Hepatocyte (in vitro differentiated cells): Measurements from ENCODE around the gene ADGRA1. TPM values are rescaled to one million over a fixed set of nuclear protein-coding genes. Genes with fewer than 3 reads are reported as not detected.

Source experiments
- DNase-seq: peaks from one replicate; pipeline ENCODE4 v3.0.0-alpha.2; 2016; ENCODE audit warnings: low spot score
- H2AFZ ChIP-seq: fragments of 200-600 bp; sonication (generic); 2 replicates; pipeline ENCODE4 v1.6.0; 2016; ENCODE audit warnings: antibody characterized with exemption, mild to moderate bottlenecking
- H3K27ac ChIP-seq: fragments of 200-600 bp; sonication (generic); 2 replicates; pipeline ENCODE4 v1.5.1; 2016; ENCODE audit warnings: mild to moderate bottlenecking
- H3K27me3 ChIP-seq: fragments of 200-600 bp; sonication (generic); 2 replicates; pipeline ENCODE4 v1.6.1; 2016
- H3K36me3 ChIP-seq: fragments of 200-600 bp; sonication (generic); replicated peaks from 2 replicates; pipeline ENCODE4 v1.5.1; 2016; ENCODE audit warnings: low read depth; ENCODE audit not compliant: insufficient read depth
- H3K4me1 ChIP-seq: fragments of 200-600 bp; sonication (generic); 2 replicates; pipeline ENCODE4 v1.5.1; 2016; ENCODE audit warnings: mild to moderate bottlenecking, moderate library complexity; ENCODE audit not compliant: insufficient read depth
- H3K4me2 ChIP-seq: fragments of 200-600 bp; sonication (generic); 2 replicates; pipeline ENCODE4 v1.6.0; 2016
- H3K4me3 ChIP-seq: fragments of 200-600 bp; sonication (generic); 2 replicates; pipeline ENCODE4 v1.5.1; 2016; ENCODE audit warnings: mild to moderate bottlenecking
- H3K79me2 ChIP-seq: fragments of 200-600 bp; sonication (generic); 2 replicates; pipeline ENCODE4 v1.6.0; 2017; ENCODE audit warnings: mild to moderate bottlenecking
- H3K9me2 ChIP-seq: fragments of 200-600 bp; sonication (generic); replicated peaks from 2 replicates; pipeline ENCODE4 v1.6.0; 2017; ENCODE audit warnings: mild to moderate bottlenecking; ENCODE audit not compliant: insufficient read depth
- H3K9me3 ChIP-seq: fragments of 200-600 bp; sonication (generic); 2 replicates; pipeline ENCODE4 v1.5.1; 2016; ENCODE audit warnings: low read depth, mild to moderate bottlenecking
- H4K20me1 ChIP-seq: fragments of 200-600 bp; sonication (generic); 2 replicates; pipeline ENCODE4 v1.6.0; 2016; ENCODE audit warnings: mild to moderate bottlenecking; ENCODE audit not compliant: insufficient read depth, poor library complexity, severe bottlenecking
- EZH2 ChIP-seq: fragments of 200-600 bp; sonication (generic); IDR thresholded peaks from 2 replicates; pipeline ENCODE4 v1.6.1; 2016; ENCODE audit warnings: antibody characterized with exemption, mild to moderate bottlenecking, borderline replicate concordance
- EZH2phosphoT487 ChIP-seq: fragments of 200-600 bp; sonication (generic); IDR thresholded peaks from one replicate; pipeline ENCODE4 v1.6.1; 2018; ENCODE audit warnings: antibody characterized with exemption, mild to moderate bottlenecking, low read depth, moderate library complexity; ENCODE audit not compliant: unreplicated experiment, severe bottlenecking
- WGBS: methylation state at CpG from one replicate; pipeline ENCODE4 v1.1.6; 2016; ENCODE audit warnings: low lambda C conversion rate; ENCODE audit errors: missing lambda C conversion rate; 5-methylcytosine and 5-hydroxymethylcytosine counted together
- polyA plus RNA-seq: library from polyadenylated mRNA; unstranded; fragments of >200 nt; fragmentation: Nextera tagmentation; extraction: Ambion mirVana; gene quantifications from 2 replicates; pipeline ENCODE4 v1.2.1, GENCODE V29; 2016
- total RNA-seq: library from RNA; depleted of rRNA; stranded (reverse); fragments of >200 nt; gene quantifications from 2 replicates; pipeline ENCODE4 v1.2.3, GENCODE V29; 2014
- TF ChIP-seq, protein P1 (sequence below): fragments of 200-600 bp; sonication (generic); IDR thresholded peaks from 2 replicates; pipeline ENCODE4 v1.5.1; 2016; ENCODE audit warnings: antibody characterized with exemption, mild to moderate bottlenecking; ENCODE audit not compliant: poor library complexity

ADGRA1 gene
- total and polyA plus RNA-seq, 2 experiments from 2014 or later, result 0.47 TPM; not detected in 1

DNA sequence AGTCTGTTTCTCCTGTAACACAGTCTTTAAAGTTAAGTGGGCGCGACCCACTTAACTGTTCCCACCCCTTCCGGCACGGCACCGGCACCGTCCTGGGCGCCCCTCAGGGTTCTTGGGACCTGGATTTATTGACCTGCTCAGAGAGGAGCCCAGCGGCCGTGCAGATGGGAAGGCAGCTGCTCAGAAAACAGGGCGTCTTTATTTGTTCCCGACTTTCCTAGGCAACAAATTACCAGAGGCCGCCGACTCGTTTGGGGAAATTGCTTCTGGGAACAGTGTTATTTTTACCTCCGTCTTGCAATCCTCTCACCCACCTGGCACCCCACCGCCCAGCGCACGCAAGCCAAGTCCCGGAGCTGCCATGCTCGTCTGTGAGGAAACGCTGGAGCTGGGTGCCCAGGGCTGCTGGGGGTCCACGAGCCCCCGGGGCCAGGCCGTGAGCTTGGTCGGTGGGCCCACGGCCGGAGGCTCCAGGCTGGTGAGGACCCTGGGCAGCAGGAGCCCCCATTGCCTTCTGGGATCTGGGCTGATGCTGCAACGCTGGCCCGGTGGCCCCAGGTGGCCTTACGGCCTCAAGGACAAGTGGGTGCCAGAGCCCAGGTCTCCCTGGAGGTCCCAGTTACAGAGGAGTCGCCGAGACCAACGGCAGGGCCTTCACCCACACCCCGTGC is 14.9 kb upstream of the ADGRA1 start:
- Histone ChIP-seq H3K36me3 (no peaks in the 10 kb centered on the region), H3K4me2 (no peak overlapping the region), H3K9me3 (no peaks in the 10 kb centered on the region), H3K27me3 (no peaks in the 10 kb centered on the region), H3K27ac (no peak overlapping the region), H4K20me1 (no peaks in the 10 kb centered on the region), H2AFZ (no peak overlapping the region), H3K79me2 (no peaks in the 10 kb centered on the region), H3K4me1 (no peaks in the 10 kb centered on the region), H3K4me3 (no peak overlapping the region), H3K9me2 (no peaks in the 10 kb centered on the region)
- TF ChIP-seq, protein P1, sequence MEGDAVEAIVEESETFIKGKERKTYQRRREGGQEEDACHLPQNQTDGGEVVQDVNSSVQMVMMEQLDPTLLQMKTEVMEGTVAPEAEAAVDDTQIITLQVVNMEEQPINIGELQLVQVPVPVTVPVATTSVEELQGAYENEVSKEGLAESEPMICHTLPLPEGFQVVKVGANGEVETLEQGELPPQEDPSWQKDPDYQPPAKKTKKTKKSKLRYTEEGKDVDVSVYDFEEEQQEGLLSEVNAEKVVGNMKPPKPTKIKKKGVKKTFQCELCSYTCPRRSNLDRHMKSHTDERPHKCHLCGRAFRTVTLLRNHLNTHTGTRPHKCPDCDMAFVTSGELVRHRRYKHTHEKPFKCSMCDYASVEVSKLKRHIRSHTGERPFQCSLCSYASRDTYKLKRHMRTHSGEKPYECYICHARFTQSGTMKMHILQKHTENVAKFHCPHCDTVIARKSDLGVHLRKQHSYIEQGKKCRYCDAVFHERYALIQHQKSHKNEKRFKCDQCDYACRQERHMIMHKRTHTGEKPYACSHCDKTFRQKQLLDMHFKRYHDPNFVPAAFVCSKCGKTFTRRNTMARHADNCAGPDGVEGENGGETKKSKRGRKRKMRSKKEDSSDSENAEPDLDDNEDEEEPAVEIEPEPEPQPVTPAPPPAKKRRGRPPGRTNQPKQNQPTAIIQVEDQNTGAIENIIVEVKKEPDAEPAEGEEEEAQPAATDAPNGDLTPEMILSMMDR, result no peak
- TF ChIP-seq EZH2phosphoT487 (no peak), EZH2 (no peak)
- no peak for DNase-seq
- 90% methylated on average over 34 of the region's 34 CpGs for WGBS

DNA sequence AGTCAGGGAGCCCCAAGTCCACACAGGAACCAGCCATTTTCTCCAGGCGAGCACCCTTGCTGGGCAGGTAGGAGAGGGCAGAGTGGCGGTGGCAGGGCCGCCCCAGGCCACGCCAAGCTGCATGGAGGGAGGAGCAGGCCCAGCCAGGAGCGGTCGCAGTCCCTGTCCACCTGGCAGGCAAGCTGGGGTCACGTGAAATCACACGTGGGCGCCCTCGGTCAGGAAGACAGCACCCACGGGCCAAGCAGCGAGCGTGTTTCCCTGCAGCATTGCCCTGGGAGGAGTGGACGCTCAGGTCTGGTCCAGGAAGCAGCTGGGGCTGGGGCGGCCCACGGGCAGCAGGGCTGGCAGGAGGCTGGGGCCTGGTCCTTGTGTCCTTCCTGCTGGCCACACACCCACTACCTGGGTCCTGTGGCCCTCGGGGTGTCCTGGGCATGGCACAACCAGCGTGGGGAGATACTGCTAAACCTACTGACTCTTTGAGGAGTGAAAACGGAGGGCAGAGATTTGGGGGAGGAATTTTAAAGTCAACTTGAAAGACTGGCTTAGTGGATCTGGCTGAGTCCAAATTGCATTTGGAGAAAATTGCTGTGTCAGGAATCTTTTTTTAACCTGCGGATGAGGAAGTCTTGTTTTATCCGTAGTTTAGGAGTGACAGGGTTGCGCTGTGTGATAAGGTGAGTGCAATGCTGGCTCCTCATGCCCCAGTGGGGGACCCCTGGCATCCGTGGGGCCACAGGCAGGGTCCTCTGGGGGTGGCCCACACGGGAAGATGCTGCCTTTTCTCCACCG is 12.2 kb upstream of the ADGRA1 start:
- Histone ChIP-seq H4K20me1 (no peaks in the 10 kb centered on the region), H3K9me2 (no peaks in the 10 kb centered on the region), H3K4me3 (no peak overlapping the region), H3K36me3 (no peaks in the 10 kb centered on the region), H3K4me2 (no peak overlapping the region), H3K4me1 (no peaks in the 10 kb centered on the region), H3K27me3 (no peaks in the 10 kb centered on the region), H3K27ac (no peak overlapping the region), H3K79me2 (no peaks in the 10 kb centered on the region), H2AFZ (no peak overlapping the region), H3K9me3 (no peaks in the 10 kb centered on the region)
- TF ChIP-seq EZH2 (no peak), EZH2phosphoT487 (no peak)
- TF ChIP-seq, protein P1, result no peak
- DNase-seq, result no peak
- WGBS, result 93% methylated on average over 24 of the region's 25 CpGs

DNA sequence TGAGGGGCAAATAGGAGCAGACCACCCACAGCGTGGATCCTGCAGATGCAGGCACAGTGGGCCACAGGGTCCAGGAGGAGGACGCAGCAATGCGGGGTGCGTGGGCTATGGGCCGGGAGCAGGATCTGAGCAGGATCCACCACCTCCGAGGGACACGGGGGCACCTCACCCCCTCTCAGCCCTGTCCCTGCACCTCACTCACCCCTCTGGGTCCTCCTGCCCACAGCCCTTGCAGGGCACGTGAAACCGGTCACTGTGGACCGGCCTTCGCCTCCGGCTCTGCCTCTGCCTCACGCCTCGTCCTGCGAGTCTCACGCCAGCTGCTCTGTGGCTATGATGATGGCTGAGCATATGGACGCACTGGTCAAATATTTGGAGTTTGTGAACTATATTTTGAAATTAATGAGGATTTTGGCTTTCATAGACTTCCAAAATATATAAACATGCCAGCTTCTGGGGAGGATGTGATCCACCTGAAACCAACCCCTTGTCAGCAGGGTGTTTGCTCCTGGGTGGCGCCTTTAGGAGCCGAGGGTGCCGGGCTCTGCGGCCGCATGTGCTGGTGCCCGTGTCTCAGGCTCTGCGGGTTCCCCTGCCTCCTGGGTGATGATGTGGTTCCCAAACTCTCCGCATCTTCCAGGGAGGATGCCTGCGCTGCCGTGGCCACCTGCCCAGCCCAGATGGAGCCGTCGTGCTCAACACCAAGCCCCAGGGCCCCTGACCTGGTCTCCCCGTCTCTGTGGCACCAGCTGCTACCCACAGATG is 11.3 kb upstream of the ADGRA1 start:
- no peak overlapping the region for H2AFZ ChIP-seq
- H3K79me2 ChIP-seq, result no peaks in the 10 kb centered on the region
- TF ChIP-seq EZH2 (no peak), EZH2phosphoT487 (no peak)
- TF ChIP-seq, protein P1, result no peak
- no peaks in the 10 kb centered on the region for H3K27me3 ChIP-seq
- no peak for DNase-seq
- H3K4me3 ChIP-seq, result no peak overlapping the region
- no peaks in the 10 kb centered on the region for H3K9me3 ChIP-seq
- no peaks in the 10 kb centered on the region for H3K4me1 ChIP-seq
- no peaks in the 10 kb centered on the region for H3K9me2 ChIP-seq
- no peak overlapping the region for H3K27ac ChIP-seq
- H3K4me2 ChIP-seq, result no peak overlapping the region
- no peaks in the 10 kb centered on the region for H3K36me3 ChIP-seq
- 94% methylated on average over 30 of the region's 30 CpGs for WGBS
- no peaks in the 10 kb centered on the region for H4K20me1 ChIP-seq
